GM23248 (cell line): ENCODE results near the gene ZNF710. TPM values are rescaled to one million over a fixed set of nuclear protein-coding genes. Genes with fewer than 3 reads are reported as not detected.

Experiments used
- DNase-seq: peaks from one replicate; pipeline ENCODE4 v3.0.0-alpha.2; 2015
- H2AFZ ChIP-seq: fragments of 200-600 bp; sonication (generic); 2 replicates; pipeline ENCODE4 v1.6.1; 2016; ENCODE audit warnings: antibody characterized with exemption
- H3F3A ChIP-seq: fragments of 200-600 bp; sonication (generic); 2 replicates; pipeline ENCODE4 v1.6.1; 2016; ENCODE audit warnings: mild to moderate bottlenecking, antibody characterized with exemption, mixed run types; ENCODE audit not compliant: insufficient read depth
- H3K27ac ChIP-seq: fragments of 200-600 bp; sonication (generic); 2 replicates; pipeline ENCODE4 v1.5.1; 2016; ENCODE audit warnings: mild to moderate bottlenecking
- H3K27me3 ChIP-seq: fragments of 200-600 bp; sonication (generic); replicated peaks from 2 replicates; pipeline ENCODE4 v1.6.1; 2016; ENCODE audit warnings: mild to moderate bottlenecking; ENCODE audit not compliant: insufficient read depth
- H3K36me3 ChIP-seq: fragments of 200-600 bp; sonication (generic); 2 replicates; pipeline ENCODE4 v1.6.1; 2016; ENCODE audit warnings: low read depth, mild to moderate bottlenecking
- H3K4me1 ChIP-seq: fragments of 200-600 bp; sonication (generic); 2 replicates; pipeline ENCODE4 v1.6.1; 2016; ENCODE audit warnings: mild to moderate bottlenecking; ENCODE audit not compliant: insufficient read depth
- H3K4me2 ChIP-seq: fragments of 200-600 bp; sonication (generic); one replicate; pipeline ENCODE4 v1.6.1; 2016; ENCODE audit warnings: mild to moderate bottlenecking; ENCODE audit not compliant: unreplicated experiment
- H3K4me3 ChIP-seq: fragments of 200-600 bp; sonication (generic); 2 replicates; pipeline ENCODE4 v1.5.1; 2016; ENCODE audit warnings: mild to moderate bottlenecking
- H3K79me2 ChIP-seq: fragments of 200-600 bp; sonication (generic); 2 replicates; pipeline ENCODE4 v1.6.1; 2016; ENCODE audit warnings: mild to moderate bottlenecking; ENCODE audit not compliant: insufficient read depth
- H3K9ac ChIP-seq: fragments of 200-600 bp; sonication (generic); 2 replicates; pipeline ENCODE4 v1.6.1; 2016; ENCODE audit warnings: mild to moderate bottlenecking
- H3K9me2 ChIP-seq: fragments of 200-600 bp; sonication (generic); 2 replicates; pipeline ENCODE4 v1.6.1; 2016; ENCODE audit warnings: mixed run types, mild to moderate bottlenecking, moderate library complexity; ENCODE audit not compliant: insufficient read depth
- H3K9me3 ChIP-seq: fragments of 200-600 bp; sonication (generic); one replicate; pipeline ENCODE4 v1.6.1; 2017; ENCODE audit warnings: low read depth
- H4K20me1 ChIP-seq: fragments of 200-600 bp; sonication (generic); 2 replicates; pipeline ENCODE4 v1.6.0; 2016; ENCODE audit not compliant: insufficient read depth
- EZH2 ChIP-seq: fragments of 200-600 bp; sonication (generic); IDR thresholded peaks from 2 replicates; pipeline ENCODE4 v1.6.1; 2018; ENCODE audit warnings: antibody characterized with exemption, mild to moderate bottlenecking; ENCODE audit not compliant: insufficient read depth, poor library complexity, severe bottlenecking
- EZH2phosphoT487 ChIP-seq: fragments of 200-600 bp; sonication (generic); IDR thresholded peaks from 2 replicates; pipeline ENCODE4 v1.6.1; 2018; ENCODE audit warnings: antibody characterized with exemption, moderate library complexity, mild to moderate bottlenecking, low read depth; ENCODE audit not compliant: insufficient read depth
- WGBS, 2 experiments: methylation state at CpG; one replicate each; pipeline ENCODE4 v1.1.6; 2015 to 2017; ENCODE audit warnings: low lambda C conversion rate in 2 of 2, low coverage in 1 of 2; ENCODE audit errors: missing lambda C conversion rate in 2 of 2; 5-methylcytosine and 5-hydroxymethylcytosine counted together
- in situ Hi-C: fragments of 300-500 bp; cut with MboI; formaldehyde crosslinking; loops from 2 replicates; pipeline ENCODE4 v1.15.0; 2020
- polyA plus RNA-seq: library from polyadenylated mRNA; unstranded; fragments of >200 nt; fragmentation: Nextera tagmentation; extraction: Ambion mirVana; gene quantifications from 2 replicates; pipeline ENCODE4 v1.2.1, GENCODE V29; 2016
- total RNA-seq: library from RNA; depleted of rRNA; stranded (reverse); fragments of >200 nt; shearing (Covaris generic); gene quantifications from 2 replicates; pipeline ENCODE4 v1.2.3, GENCODE V29; 2014

ZNF710 gene
- total and polyA plus RNA-seq, 2 experiments from 2014 or later, result 2.9 to 12.0 TPM

- Histone ChIP-seq H3F3A (no peaks in the 10 kb centered on the region), H3K9me3 (no peaks in the 10 kb centered on the region), H3K36me3 (no peaks in the 10 kb centered on the region), H3K9me2 (no peaks in the 10 kb centered on the region), H3K4me3 (no peak overlapping the region), H3K27me3 (no peaks in the 10 kb centered on the region), H2AFZ (no peak overlapping the region), H4K20me1 (no peaks in the 10 kb centered on the region), H3K4me1 (no peaks in the 10 kb centered on the region), H3K9ac (no peak overlapping the region), H3K4me2 (no peak overlapping the region), H3K27ac (no peak overlapping the region), H3K79me2 (peaks cover 3% of the 10 kb centered on the region; the same call in 1 of the 2 replicates)
- in situ Hi-C loops, result loop anchor here (25.0 kb wide), 1 partner anchor 300 kb away; the partner anchor contains the start of gene MESP1
- 86% methylated on average over 16 of the region's 16 CpGs for WGBS, 2 experiments
- TF ChIP-seq EZH2 (no peak), EZH2phosphoT487 (no peak)
- DNase-seq, result no peak
Measured at GRCh38 chr15:90062462-90062932, 61.4 kb downstream of the ZNF710 start.

- Histone ChIP-seq H3K4me1 (no peaks in the 10 kb centered on the region), H3K27me3 (no peaks in the 10 kb centered on the region), H3K36me3 (no peaks in the 10 kb centered on the region), H4K20me1 (no peaks in the 10 kb centered on the region), H2AFZ (no peak overlapping the region), H3K9me2 (no peaks in the 10 kb centered on the region), H3K4me3 (no peak overlapping the region), H3K27ac (no peak overlapping the region), H3F3A (no peaks in the 10 kb centered on the region), H3K4me2 (no peak overlapping the region), H3K9ac (no peak overlapping the region), H3K9me3 (no peaks in the 10 kb centered on the region), H3K79me2 (no peaks in the 10 kb centered on the region; the same call in 1 of the 2 replicates)
- in situ Hi-C loops, result loop anchor here (25.0 kb wide), 1 partner anchor 301 kb away; the partner anchor contains the start of gene MESP1
- 62 to 65% methylated on average over 19 to 20 of the region's 20 CpGs for WGBS, 2 experiments
- TF ChIP-seq EZH2 (no peak), EZH2phosphoT487 (no peak)
- no peak for DNase-seq
Measured at GRCh38 chr15:90062973-90063769, 62.0 kb downstream of the ZNF710 start.

DNA sequence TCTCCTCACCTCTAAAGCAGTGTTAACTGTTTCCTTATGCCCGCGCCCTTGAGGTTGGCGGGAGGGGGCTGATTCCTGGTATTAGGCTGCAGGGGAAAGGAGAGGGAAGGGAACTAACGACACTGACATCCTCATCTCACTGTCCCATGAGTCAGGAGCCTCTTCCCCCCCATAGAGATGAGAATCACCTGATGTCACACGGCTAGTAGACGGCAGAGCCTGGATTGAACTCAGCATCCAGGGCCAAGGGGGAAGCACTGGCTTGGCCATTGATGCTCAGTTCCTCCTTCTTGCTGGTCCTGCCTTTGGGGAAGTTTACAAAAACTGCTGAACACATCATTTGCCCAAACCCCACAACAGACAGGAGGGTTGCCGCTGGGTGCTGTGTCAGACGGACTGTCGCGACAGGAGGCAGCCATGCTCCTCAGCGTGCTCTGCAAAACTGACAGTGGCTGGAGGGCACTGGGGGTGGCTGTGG lies 62.7 kb downstream of the ZNF710 start:
- H3K27me3 ChIP-seq, result no peaks in the 10 kb centered on the region
- WGBS, 2 experiments, result 92 to 93% methylated on average over 11 of the region's 11 CpGs
- no peaks in the 10 kb centered on the region for H3K4me1 ChIP-seq
- no peaks in the 10 kb centered on the region for H3K9me2 ChIP-seq
- DNase-seq, result no peak
- H3K4me2 ChIP-seq, result no peak overlapping the region
- H3K9me3 ChIP-seq, result no peaks in the 10 kb centered on the region
- TF ChIP-seq EZH2phosphoT487 (no peak), EZH2 (no peak)
- H3K27ac ChIP-seq, result no peak overlapping the region
- no peaks in the 10 kb centered on the region for H3F3A ChIP-seq
- H4K20me1 ChIP-seq, result no peaks in the 10 kb centered on the region
- H3K9ac ChIP-seq, result no peak overlapping the region
- no peak overlapping the region for H2AFZ ChIP-seq
- no peaks in the 10 kb centered on the region; the same call in 1 of the 2 replicates for H3K79me2 ChIP-seq
- in situ Hi-C loops, result loop anchor here (25.0 kb wide), 1 partner anchor 302 kb away; the partner anchor contains the start of gene MESP1
- H3K36me3 ChIP-seq, result no peaks in the 10 kb centered on the region
- no peak overlapping the region for H3K4me3 ChIP-seq

DNA sequence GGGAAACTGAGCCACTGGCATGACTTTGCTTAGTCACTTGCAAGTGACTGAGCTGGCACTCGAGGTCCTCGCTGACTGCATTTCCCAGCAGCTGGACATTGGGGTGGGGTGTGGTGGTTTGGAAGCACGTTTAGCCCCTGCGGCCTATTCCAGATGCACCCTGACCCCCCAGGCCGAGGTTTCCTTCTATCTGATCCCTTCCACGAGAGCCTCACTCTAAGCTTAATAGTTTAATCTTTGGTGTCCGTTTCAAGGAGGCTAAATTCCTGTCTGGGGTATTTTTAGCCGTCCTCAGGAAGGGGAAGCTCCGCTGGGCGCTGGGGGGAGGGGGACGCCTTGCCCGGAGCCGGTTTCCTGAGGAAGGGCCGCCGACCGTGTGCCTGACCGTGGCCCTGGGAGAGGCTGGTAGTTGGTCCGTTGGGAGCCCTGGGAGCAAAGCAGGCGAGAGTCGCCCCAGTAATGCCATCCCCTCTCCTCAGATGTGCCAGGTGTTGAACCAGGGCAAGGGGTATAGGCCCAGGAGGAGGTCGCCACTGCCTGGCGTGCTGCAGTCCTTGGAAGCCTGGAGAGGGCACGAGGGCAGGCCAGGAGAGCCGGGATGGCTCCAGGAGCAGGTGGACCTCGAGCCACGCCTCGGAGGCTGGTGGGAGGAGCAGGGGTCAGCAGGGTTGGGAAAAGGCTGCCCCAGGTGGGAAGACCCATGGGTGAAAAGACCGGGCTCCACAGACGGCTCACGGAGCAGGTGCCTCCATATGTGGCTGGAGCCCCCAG lies 64.0 kb downstream of the ZNF710 start:
- 90 to 92% methylated on average over 29 to 30 of the region's 30 CpGs for WGBS, 2 experiments
- no peaks in the 10 kb centered on the region for H3K27me3 ChIP-seq
- H3K36me3 ChIP-seq, result no peaks in the 10 kb centered on the region
- DNase-seq, result no peak
- H2AFZ ChIP-seq, result no peak overlapping the region
- no peaks in the 10 kb centered on the region for H3K9me2 ChIP-seq
- H3K79me2 ChIP-seq, result no peaks in the 10 kb centered on the region; the same call in 1 of the 2 replicates
- H3K9me3 ChIP-seq, result no peaks in the 10 kb centered on the region
- H3K9ac ChIP-seq, result no peak overlapping the region
- TF ChIP-seq EZH2, result no peak
- H3K4me3 ChIP-seq, result no peak overlapping the region
- in situ Hi-C loops, result loop anchor here (25.0 kb wide), 1 partner anchor 303 kb away; the partner anchor contains the start of gene MESP1
- H3K4me2 ChIP-seq, result no peak overlapping the region
- no peak overlapping the region for H3K27ac ChIP-seq
- H3K4me1 ChIP-seq, result no peaks in the 10 kb centered on the region
- no peaks in the 10 kb centered on the region for H4K20me1 ChIP-seq
- no peaks in the 10 kb centered on the region for H3F3A ChIP-seq
